ENCODE data around the gene PTPRN2.

Gene PTPRN2

GRCh38 chr7:158192184-158192835 lies 395.3 kb downstream of the PTPRN2 start:
- DNase-seq (ENCODE audit: low read depth in 4 of 4, low spot score in 1 of 4), result no peak

- DNase-seq (ENCODE audit: low read depth in 4 of 4, low spot score in 1 of 4), result no peak
Observed at GRCh38 chr7:158191671-158192070, 396.0 kb downstream of the PTPRN2 start.

- DNase-seq (ENCODE audit: low read depth in 4 of 4, low spot score in 1 of 4), result no peak
Observed at GRCh38 chr7:158190756-158191155, 396.9 kb downstream of the PTPRN2 start.

GRCh38 chr7:158188676-158189075 lies 398.9 kb downstream of the PTPRN2 start:
- DNase-seq (ENCODE audit: low read depth in 4 of 4, low spot score in 1 of 4), result no peak

- no peak for DNase-seq (ENCODE audit: low read depth in 4 of 4, low spot score in 1 of 4)
Observed at GRCh38 chr7:158187694-158187994, 400.0 kb downstream of the PTPRN2 start.

GRCh38 chr7:158186864-158187693 lies 400.5 kb downstream of the PTPRN2 start:
- DNase-seq (ENCODE audit: low read depth in 4 of 4, low spot score in 1 of 4), result no peak

- DNase-seq (ENCODE audit: low read depth in 4 of 4, low spot score in 1 of 4), result no peak
Observed at GRCh38 chr7:158186406-158186805, 401.2 kb downstream of the PTPRN2 start.

- DNase-seq (ENCODE audit: low read depth in 4 of 4, low spot score in 1 of 4), result no peak
Observed at GRCh38 chr7:158185653-158186052, 402.0 kb downstream of the PTPRN2 start.

- DNase-seq (ENCODE audit: low read depth in 4 of 4, low spot score in 1 of 4), result no peak
Observed at GRCh38 chr7:158183431-158183830, 404.2 kb downstream of the PTPRN2 start.

GRCh38 chr7:158176561-158177173 lies 411.0 kb downstream of the PTPRN2 start:
- DNase-seq (ENCODE audit: low read depth in 4 of 4, low spot score in 1 of 4), result no peak

- DNase-seq (ENCODE audit: low read depth in 4 of 4, low spot score in 1 of 4), result no peak
Observed at GRCh38 chr7:158175779-158176178, 411.8 kb downstream of the PTPRN2 start.

GRCh38 chr7:158174947-158175346 lies 412.7 kb downstream of the PTPRN2 start:
- DNase-seq (ENCODE audit: low read depth in 4 of 4, low spot score in 1 of 4), result no peak

GRCh38 chr7:158167373-158167772 lies 420.2 kb downstream of the PTPRN2 start:
- DNase-seq (ENCODE audit: low read depth in 4 of 4, low spot score in 1 of 4), result no peak

- DNase-seq (ENCODE audit: low read depth in 4 of 4, low spot score in 1 of 4), result no peak
Observed at GRCh38 chr7:158166386-158167340, 421.0 kb downstream of the PTPRN2 start.

GRCh38 chr7:158165711-158166110 lies 421.9 kb downstream of the PTPRN2 start:
- no peak for DNase-seq (ENCODE audit: low read depth in 4 of 4, low spot score in 1 of 4)

- no peak for DNase-seq (ENCODE audit: low read depth in 4 of 4, low spot score in 1 of 4)
Observed at GRCh38 chr7:158164101-158165095, 423.2 kb downstream of the PTPRN2 start.

GRCh38 chr7:158161194-158161593 lies 426.4 kb downstream of the PTPRN2 start:
- no peak for DNase-seq (ENCODE audit: low read depth in 4 of 4, low spot score in 1 of 4)

GRCh38 chr7:158160199-158160598 lies 427.4 kb downstream of the PTPRN2 start:
- DNase-seq (ENCODE audit: low read depth in 4 of 4, low spot score in 1 of 4), result no peak

- DNase-seq (ENCODE audit: low read depth in 4 of 4, low spot score in 1 of 4), result no peak
Observed at GRCh38 chr7:158157460-158157859, 430.2 kb downstream of the PTPRN2 start.

- peak in 1 of 4 experiments; percentile 4 for DNase-seq (ENCODE audit: low read depth in 4 of 4, low spot score in 1 of 4)
Observed at GRCh38 chr7:158151273-158151672, 436.4 kb downstream of the PTPRN2 start.
